Astrocyte of the spinal cord (primary cell): ENCODE results near the gene RPS3.

Experiments
- DNase-seq: peaks from one replicate; pipeline ENCODE4 v3.0.0; 2011; ENCODE audit warnings: low read depth, low spot score
- H3K4me3 ChIP-seq: 2 replicates; pipeline ENCODE4 v1.5.1; 2011; ENCODE audit warnings: low read depth, mild to moderate bottlenecking, low read length, moderate library complexity
- CTCF ChIP-seq: IDR thresholded peaks from 2 replicates; pipeline ENCODE4 v1.5.1; 2012; ENCODE audit warnings: low read depth, mild to moderate bottlenecking, low read length, inconsistent platforms
- in situ Hi-C: cut with HindIII; loops from 2 replicates; pipeline ENCODE4 v1.10.0; 2017; ENCODE audit warnings: low sequenced_read_pairs

RPS3 gene

GRCh38 chr11:75380245-75380644 lies 19.1 kb upstream of the RPS3 start:
- DNase-seq: no peak
- no peak for TF ChIP-seq CTCF
- in situ Hi-C loops: no loop called here
- H3K4me3 ChIP-seq: no peak overlapping the region

GRCh38 chr11:75380716-75381420 lies 18.4 kb upstream of the RPS3 start:
- DNase-seq: no peak
- in situ Hi-C loops: no loop called here
- no peak overlapping the region for H3K4me3 ChIP-seq
- no peak for TF ChIP-seq CTCF

GRCh38 chr11:75383246-75383645 lies 16.1 kb upstream of the RPS3 start:
- TF ChIP-seq CTCF: no peak
- no peak overlapping the region for H3K4me3 ChIP-seq
- DNase-seq: no peak
- in situ Hi-C loops: no loop called here

GRCh38 chr11:75384438-75385080 lies 14.8 kb upstream of the RPS3 start:
- TF ChIP-seq CTCF: peak; percentile 96
- no peak overlapping the region for H3K4me3 ChIP-seq
- in situ Hi-C loops: no loop called here
- peak; percentile 44 for DNase-seq

GRCh38 chr11:75386942-75387630 lies 12.2 kb upstream of the RPS3 start:
- no peak for TF ChIP-seq CTCF
- DNase-seq: no peak
- in situ Hi-C loops: no loop called here
- no peak overlapping the region for H3K4me3 ChIP-seq

- in situ Hi-C loops: no loop called here
- no peak overlapping the region for H3K4me3 ChIP-seq
- DNase-seq: no peak
- TF ChIP-seq CTCF: no peak
Observed at GRCh38 chr11:75387736-75388294, 11.5 kb upstream of the RPS3 start.
